Left ventricle myocardium inferior (tissue), 1 donor: ENCODE data around the gene EPB41L4A. TPM values are rescaled to one million over a fixed set of nuclear protein-coding genes. Genes with fewer than 3 reads are reported as not detected.

ENCODE experiments used
- DNase-seq: peaks from one replicate; pipeline ENCODE4 v3.0.0-alpha.2; 2020
- H3K27ac ChIP-seq: fragments of 200-600 bp; replicated peaks from 2 replicates; pipeline ENCODE4 v1.8.0; 2021
- H3K27me3 ChIP-seq: fragments of 200-600 bp; 2 replicates; pipeline ENCODE4 v1.8.0; 2021; ENCODE audit warnings: low read depth
- H3K36me3 ChIP-seq: fragments of 200-600 bp; 2 replicates; pipeline ENCODE4 v1.8.0; 2021
- H3K4me1 ChIP-seq: fragments of 200-600 bp; 2 replicates; pipeline ENCODE4 v1.8.0; 2021
- H3K4me3 ChIP-seq: fragments of 200-600 bp; 2 replicates; pipeline ENCODE4 v1.8.0; 2021; ENCODE audit warnings: mild to moderate bottlenecking, moderate library complexity
- H3K9me3 ChIP-seq: fragments of 200-600 bp; replicated peaks from 2 replicates; pipeline ENCODE4 v1.8.0; 2021
- CTCF ChIP-seq: fragments of 200-600 bp; IDR thresholded peaks from 2 replicates; pipeline ENCODE4 v1.8.0; 2021; ENCODE audit warnings: antibody characterized with exemption, mild to moderate bottlenecking, borderline replicate concordance
- intact Hi-C: fragments of 100-400 bp; cut with micrococcal nuclease; formaldehyde crosslinking; loops from one replicate; pipeline ENCODE4 v1.11.0; 2022
- total RNA-seq: library from RNA; stranded (reverse); fragmentation: NEBNext Ultra II Directional; extraction: Animal tissue kit (Norgen Biotek cat#: 25700); gene quantifications from one replicate; pipeline ENCODE4 v1.2.1, GENCODE V29; 2021
- donor health status: DM: no; HTN: yes; CAD: no; lungs with severe emphysema.

The EPB41L4A gene
- total RNA-seq, 1 donor from 2014 or later = 17.8 TPM

- H3K36me3 ChIP-seq = peaks cover 33% of the 10 kb centered on the region
Observed at GRCh38 chr5:112205846-112206245, 213.2 kb downstream of the EPB41L4A start.

DNA sequence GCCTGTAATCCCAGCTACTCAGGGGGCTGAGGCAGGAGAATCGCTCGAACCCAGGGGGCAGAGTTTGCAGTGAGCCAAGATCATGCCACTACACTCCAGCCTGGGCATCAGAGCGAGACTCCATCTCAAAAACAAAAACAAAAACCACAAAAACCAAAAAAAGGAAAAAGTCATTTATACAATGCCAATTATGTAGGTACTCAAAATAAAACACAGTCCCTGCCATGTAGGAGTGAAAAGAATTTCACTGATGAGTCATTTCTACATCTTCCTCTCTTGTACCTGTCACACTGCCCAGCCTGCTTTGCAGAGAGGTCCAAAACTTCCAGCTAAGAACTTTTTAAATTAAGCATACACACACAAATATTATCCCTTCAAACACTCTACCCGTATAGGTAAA, 215.8 kb downstream of the EPB41L4A start:
- no peak overlapping the region for H3K4me3 ChIP-seq
- no peak for DNase-seq
- H3K27ac ChIP-seq = no peak overlapping the region
- H3K4me1 ChIP-seq = peaks cover 24% of the 10 kb centered on the region
- intact Hi-C loops = no loop called here
- H3K36me3 ChIP-seq = peaks cover 43% of the 10 kb centered on the region
- TF ChIP-seq CTCF = no peak
- no peaks in the 10 kb centered on the region for H3K9me3 ChIP-seq
- H3K27me3 ChIP-seq = no peaks in the 10 kb centered on the region

More at GRCh38 chr5:112205846-112206245, 213.2 kb downstream of the EPB41L4A start:
- Histone ChIP-seq H3K27me3 (no peaks in the 10 kb centered on the region), H3K9me3 (no peaks in the 10 kb centered on the region), H3K4me1 (peaks cover 16% of the 10 kb centered on the region), H3K27ac (no peak overlapping the region), H3K4me3 (no peak overlapping the region)
- no peak for DNase-seq
- intact Hi-C loops = loop anchor here (2.0 kb wide), 1 partner anchor 219 kb away; no protein-coding TSS in a partner anchor
- no peak for TF ChIP-seq CTCF

DNA sequence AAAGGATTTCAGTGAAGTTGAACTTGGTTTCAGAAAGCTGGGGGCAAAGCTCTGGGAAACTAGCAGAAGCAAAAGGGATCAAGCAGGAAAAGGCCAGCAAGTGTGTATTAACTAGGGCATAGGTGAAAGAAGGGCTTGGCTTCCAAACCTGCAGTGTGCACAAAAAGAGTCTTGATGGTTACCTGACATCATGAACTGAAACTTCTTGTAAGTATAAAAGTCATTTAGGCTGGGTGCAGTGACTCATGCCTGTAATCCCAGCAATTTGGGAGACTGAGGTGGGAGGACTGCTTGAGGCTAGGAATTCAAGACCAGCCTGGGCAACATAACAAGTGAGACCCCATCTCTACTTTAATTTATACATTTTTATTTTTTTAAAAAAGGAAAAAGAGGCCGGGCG, 216.4 kb downstream of the EPB41L4A start:
- H3K4me1 ChIP-seq = peaks cover 24% of the 10 kb centered on the region
- no peak overlapping the region for H3K4me3 ChIP-seq
- no peak for TF ChIP-seq CTCF
- no peak overlapping the region for H3K27ac ChIP-seq
- no peaks in the 10 kb centered on the region for H3K9me3 ChIP-seq
- intact Hi-C loops = no loop called here
- peaks cover 43% of the 10 kb centered on the region for H3K36me3 ChIP-seq
- DNase-seq = no peak
- H3K27me3 ChIP-seq = no peaks in the 10 kb centered on the region

DNA sequence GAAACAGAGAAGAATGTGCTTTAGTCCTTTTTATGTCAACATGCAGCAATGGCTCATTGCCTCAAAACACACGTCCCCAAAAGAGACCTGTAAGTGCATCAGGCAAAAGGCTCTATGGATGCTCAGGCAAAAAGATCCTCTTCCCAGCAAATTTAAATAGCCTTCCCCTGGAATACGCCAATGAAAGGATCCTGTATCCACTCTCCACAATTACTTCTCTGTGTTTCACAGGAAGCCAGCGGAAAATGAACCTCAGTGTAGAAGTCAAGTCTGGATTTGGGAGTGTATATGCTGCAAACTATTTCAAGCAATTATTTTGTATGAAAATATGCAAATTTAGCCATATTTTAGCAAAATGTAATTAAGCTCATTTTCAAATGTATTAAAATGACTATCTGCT, 217.9 kb downstream of the EPB41L4A start:
- no peak for DNase-seq
- intact Hi-C loops = no loop called here
- TF ChIP-seq CTCF = no peak
- Histone ChIP-seq H3K9me3 (no peaks in the 10 kb centered on the region), H3K27ac (no peak overlapping the region), H3K4me3 (no peak overlapping the region), H3K36me3 (peaks cover 43% of the 10 kb centered on the region), H3K4me1 (peaks cover 21% of the 10 kb centered on the region), H3K27me3 (no peaks in the 10 kb centered on the region)

DNA sequence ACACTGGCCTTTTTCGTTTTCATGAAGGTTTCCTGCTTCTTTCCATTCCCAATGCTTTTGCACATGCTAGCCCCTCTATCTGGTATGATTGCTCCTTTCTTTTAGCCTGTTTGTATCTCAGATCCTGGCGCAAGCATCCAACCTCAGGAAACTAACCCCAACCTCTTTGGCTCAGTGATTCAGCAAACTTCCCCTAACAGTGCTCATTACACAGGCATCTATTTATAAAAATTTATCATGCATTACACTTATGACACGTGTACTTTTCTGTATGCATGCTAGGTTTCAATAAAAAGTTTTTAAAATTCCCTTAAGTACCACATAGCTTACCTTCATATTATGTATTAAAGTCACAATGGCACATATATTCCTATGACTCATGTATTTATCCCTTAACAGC, 218.9 kb downstream of the EPB41L4A start:
- H3K9me3 ChIP-seq = no peaks in the 10 kb centered on the region
- no peak overlapping the region for H3K4me3 ChIP-seq
- DNase-seq = no peak
- TF ChIP-seq CTCF = no peak
- intact Hi-C loops = no loop called here
- H3K27me3 ChIP-seq = no peaks in the 10 kb centered on the region
- H3K36me3 ChIP-seq = peaks cover 48% of the 10 kb centered on the region
- peaks cover 11% of the 10 kb centered on the region for H3K4me1 ChIP-seq
- H3K27ac ChIP-seq = no peak overlapping the region

GRCh38 chr5:112196584-112196983, 222.5 kb downstream of the EPB41L4A start:
- Histone ChIP-seq H3K9me3 (no peaks in the 10 kb centered on the region), H3K4me3 (no peak overlapping the region), H3K27me3 (no peaks in the 10 kb centered on the region), H3K27ac (no peak overlapping the region), H3K36me3 (peaks cover 48% of the 10 kb centered on the region), H3K4me1 (peaks cover 10% of the 10 kb centered on the region)
- TF ChIP-seq CTCF = no peak
- no peak for DNase-seq
- intact Hi-C loops = no loop called here
